ENCODE results near the gene C1QTNF12.

The C1QTNF12 gene

DNA sequence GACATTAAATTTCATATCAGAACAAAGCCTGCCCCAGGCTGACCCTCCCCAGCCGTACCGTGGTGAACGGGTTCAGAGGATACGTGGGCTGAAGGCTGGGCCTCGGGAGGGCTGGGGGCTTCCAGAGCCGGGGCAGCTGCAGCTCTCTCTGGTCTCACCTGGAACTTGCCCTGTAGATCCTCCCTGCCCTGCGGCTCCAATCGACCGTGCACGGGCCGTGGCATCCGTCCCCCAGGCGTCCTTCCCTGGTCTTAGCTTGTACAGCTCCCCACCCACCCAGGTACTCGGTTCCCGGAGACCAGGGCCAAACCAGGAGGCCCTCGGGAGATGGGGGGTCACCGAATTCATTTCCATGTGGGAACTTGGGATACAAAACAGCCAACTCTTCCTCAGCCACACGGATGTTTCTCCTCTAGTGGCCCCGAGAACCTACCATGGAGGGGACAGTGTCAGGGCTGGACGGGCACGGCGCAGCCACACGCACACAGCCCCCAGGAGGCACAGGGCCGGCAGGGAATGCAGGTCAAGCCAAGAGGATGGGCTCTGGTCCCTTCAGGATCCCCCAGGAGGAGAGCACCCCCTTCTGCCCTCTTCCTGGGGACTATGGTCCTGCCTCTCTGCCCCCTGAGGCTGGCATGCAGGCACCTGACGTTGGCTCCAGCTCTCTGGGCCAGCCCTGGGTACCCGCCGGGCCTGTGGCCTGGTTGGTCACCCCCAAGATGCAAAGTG is 11.3 kb downstream of the C1QTNF12 start:
- intact Hi-C loops (cut with DNase I) = no loop called here
- no peak for DNase-seq

DNA sequence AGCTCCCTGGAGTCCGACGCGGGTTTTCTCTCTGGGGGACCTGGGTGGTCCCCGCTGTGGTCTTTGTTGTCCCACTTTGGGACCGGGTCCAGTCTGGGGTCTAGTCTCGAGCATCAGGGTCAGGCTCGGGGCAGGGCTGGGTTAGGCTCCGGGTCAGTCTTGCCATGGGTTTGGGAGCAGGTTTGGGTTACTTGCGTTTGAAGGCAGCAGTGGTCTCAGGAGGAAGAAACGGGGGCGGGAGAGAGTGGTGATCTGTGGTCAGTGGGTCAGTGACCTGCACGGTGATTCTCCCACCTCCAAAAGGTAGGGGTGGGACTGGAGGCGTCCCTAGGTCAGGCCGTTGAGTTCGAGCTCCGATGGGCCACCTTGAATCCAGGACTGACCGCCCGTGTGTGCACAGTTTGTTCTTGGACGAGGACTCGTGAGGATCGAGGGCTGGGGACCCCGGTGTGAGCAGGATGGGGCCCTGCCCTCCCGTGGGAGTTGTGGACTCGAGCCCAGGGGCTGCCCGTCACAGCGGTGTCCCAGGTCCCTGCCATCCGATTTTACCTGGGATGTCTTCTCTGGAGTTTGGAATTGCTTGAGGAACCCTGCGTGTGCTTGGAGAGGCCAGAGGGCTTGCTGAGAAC is 12.2 kb downstream of the C1QTNF12 start:
- intact Hi-C loops (cut with DNase I) = loop anchor here (5.0 kb wide), 2 partner anchors 38 to 117 kb away; partner anchors contain the start of genes C1orf159 and UBE2J2
- DNase-seq = no peak

DNA sequence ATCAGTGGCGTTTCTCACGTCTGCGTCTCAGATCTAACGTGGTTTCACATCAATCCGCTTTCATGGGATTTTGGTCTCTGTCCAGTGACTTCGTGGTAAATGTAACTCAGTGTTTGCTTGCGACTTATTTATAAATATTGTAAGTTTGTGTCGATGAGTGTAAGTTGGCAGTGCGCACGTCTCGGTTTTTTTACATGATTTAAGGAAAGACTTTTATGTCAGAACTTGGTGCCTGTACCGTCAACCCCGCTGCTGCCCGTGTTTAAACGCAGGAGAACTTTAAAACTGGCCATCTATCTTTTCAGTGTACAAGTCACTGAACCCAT is 13.0 kb downstream of the C1QTNF12 start:
- DNase-seq = no peak
- intact Hi-C loops (cut with DNase I) = loop anchor here (5.0 kb wide), 2 partner anchors 39 to 116 kb away; partner anchors contain the start of genes C1orf159 and UBE2J2

DNA sequence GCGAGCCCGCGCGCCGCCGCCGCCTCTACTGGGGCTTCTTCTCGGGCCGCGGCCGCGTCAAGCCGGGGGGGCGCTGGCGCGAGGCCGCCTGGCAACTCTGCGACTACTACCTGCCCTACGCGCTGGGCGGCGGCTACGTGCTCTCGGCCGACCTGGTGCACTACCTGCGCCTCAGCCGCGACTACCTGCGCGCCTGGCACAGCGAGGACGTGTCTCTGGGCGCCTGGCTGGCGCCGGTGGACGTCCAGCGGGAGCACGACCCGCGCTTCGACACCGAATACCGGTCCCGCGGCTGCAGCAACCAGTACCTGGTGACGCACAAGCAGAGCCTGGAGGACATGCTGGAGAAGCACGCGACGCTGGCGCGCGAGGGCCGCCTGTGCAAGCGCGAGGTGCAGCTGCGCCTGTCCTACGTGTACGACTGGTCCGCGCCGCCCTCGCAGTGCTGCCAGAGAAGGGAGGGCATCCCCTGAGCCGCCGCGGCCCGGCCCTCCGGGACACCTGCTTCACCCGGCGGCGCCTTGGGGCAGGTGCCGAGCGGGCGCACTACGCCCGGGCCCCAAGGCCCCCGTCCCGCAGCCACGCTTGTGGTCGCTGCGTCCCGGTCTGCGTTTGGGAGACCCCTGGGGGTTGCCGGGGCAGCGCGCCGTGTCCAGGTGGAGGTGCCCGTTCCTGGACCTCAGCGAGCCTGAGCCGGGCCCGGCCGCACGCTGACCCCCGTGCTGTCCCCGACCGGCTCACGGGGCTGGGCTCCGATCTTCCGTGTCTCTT is 13.5 kb downstream of the C1QTNF12 start:
- intact Hi-C loops (cut with DNase I) = loop anchor here (5.0 kb wide), 2 partner anchors 39 to 116 kb away; partner anchors contain the start of genes C1orf159 and UBE2J2
- DNase-seq = peak in 1 of 42 donors; percentile 35

DNA sequence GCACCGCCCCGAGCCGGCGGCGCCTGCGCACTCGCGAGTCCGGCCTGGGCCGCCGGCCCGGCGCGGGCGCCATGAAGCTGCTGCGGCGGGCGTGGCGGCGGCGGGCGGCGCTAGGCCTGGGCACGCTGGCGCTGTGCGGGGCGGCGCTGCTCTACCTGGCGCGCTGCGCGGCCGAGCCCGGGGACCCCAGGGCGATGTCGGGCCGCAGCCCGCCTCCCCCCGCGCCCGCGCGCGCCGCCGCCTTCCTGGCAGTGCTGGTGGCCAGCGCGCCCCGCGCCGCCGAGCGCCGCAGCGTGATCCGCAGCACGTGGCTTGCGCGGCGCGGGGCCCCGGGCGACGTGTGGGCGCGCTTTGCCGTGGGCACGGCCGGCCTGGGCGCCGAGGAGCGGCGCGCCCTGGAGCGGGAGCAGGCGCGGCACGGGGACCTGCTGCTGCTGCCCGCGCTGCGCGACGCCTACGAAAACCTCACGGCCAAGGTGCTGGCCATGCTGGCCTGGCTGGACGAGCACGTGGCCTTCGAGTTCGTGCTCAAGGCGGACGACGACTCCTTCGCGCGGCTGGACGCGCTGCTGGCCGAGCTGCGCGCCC is 14.2 kb downstream of the C1QTNF12 start, which contains the start of gene B3GALT6:
B3GALT6 (plus strand) TSS at position 30 of the 588 bp plus-strand sequence; CDS start at position 72, 42 bp downstream.
- intact Hi-C loops (cut with DNase I) = loop anchor here (5.0 kb wide), 2 partner anchors 40 to 115 kb away; partner anchors contain the start of genes C1orf159 and UBE2J2
- DNase-seq = peak in 10 of 42 donors; percentile 29 to 67 (median 52)

- peak; percentile 88 to 99 (median 97) for DNase-seq
- intact Hi-C loops (cut with DNase I) = loop anchor here (5.0 kb wide), 2 partner anchors 41 to 114 kb away; partner anchors contain the start of genes C1orf159 and UBE2J2
These were observed 14.9 kb downstream of the C1QTNF12 start, which contains the start of gene SDF4 for GRCh38 chr1:1231400-1232207. TSS of gene SDF4 (minus strand) at chr1:1232001. CDS start at chr1:1228772, 3,229 bp downstream.

DNA sequence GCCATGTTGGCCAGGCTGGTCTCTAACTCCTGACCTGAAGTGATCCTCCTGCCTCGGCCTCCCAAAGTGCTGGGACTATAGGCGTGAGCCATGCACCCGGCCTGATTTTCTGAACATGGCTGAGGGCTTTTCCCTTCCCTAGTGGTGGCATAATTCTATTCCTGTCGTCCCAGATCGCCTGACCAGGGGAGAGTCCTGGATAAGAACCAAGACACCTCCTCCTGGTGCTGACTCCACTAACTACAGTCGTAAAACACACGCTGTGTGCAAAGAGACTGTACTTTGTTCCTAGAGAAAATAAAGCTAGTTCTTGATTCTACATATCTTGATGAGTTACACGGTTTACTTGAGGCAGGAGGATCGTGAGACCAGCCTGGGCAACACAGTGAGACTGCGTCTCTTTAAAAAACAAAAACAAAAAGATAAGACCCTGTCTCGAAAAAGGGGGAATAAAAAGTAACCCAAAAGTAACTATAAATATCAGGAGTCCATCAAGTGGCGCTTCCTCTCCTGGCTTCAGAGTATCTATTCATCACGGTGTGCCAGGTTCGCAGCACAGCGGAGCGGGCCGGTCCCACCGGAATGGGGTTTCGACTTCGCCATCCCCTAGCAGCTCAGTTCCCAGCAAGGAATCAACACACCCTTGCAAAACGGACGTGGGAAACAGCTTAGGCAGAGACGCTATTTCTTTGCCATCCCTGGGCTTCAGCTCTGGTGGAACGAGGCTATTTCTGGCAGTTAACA is 15.7 kb downstream of the C1QTNF12 start:
- DNase-seq = peak in 2 of 42 donors; percentile 8 to 15
- intact Hi-C loops (cut with DNase I) = loop anchor here (5.0 kb wide), 2 partner anchors 41 to 114 kb away; partner anchors contain the start of genes C1orf159 and UBE2J2

GRCh38 chr1:1229770-1230169 is 16.8 kb downstream of the C1QTNF12 start:
- no peak for DNase-seq
- intact Hi-C loops (cut with DNase I) = loop anchor here (5.0 kb wide), 2 partner anchors 43 to 112 kb away; partner anchors contain the start of genes C1orf159 and UBE2J2

DNA sequence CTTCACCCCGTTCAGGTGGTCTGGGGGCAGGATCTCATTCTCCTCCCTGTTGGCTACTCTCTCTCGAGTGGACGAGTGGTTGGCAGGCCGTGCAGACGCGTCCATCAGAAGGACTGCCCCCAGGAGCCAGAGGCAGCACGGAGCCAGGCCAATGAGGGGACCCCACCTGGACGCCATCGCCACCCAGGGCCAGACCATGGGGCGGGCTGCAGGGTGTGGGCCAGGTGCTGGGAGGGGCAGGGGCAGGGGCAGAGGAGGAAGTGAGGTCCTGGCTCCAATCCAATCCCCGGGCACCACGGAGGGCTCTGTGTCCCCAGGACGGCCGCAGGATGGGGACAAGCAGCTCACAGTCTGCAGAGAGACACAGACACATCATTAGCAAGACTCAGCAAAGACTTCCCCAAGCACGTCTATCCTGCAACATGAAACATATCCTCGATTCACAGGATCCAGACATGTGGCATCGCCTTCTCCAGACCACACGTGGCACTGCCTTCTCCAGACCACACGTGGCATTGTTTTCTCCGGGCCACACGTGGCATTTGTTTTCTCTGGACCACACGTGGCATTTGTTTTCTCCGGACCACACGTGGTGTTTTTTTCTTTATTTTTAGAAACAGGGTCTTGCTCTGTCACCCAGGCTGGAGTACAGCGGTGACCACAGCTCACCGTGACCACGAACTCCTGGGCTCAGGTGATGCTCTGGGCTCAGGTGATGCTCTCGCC is 17.8 kb downstream of the C1QTNF12 start:
- intact Hi-C loops (cut with DNase I) = no loop called here
- no peak for DNase-seq

GRCh38 chr1:1228187-1228586 is 18.3 kb downstream of the C1QTNF12 start:
- DNase-seq = no peak
- intact Hi-C loops (cut with DNase I) = no loop called here

- intact Hi-C loops (cut with DNase I) = no loop called here
- no peak for DNase-seq
These were observed 19.1 kb downstream of the C1QTNF12 start for GRCh38 chr1:1227386-1227785.

DNA sequence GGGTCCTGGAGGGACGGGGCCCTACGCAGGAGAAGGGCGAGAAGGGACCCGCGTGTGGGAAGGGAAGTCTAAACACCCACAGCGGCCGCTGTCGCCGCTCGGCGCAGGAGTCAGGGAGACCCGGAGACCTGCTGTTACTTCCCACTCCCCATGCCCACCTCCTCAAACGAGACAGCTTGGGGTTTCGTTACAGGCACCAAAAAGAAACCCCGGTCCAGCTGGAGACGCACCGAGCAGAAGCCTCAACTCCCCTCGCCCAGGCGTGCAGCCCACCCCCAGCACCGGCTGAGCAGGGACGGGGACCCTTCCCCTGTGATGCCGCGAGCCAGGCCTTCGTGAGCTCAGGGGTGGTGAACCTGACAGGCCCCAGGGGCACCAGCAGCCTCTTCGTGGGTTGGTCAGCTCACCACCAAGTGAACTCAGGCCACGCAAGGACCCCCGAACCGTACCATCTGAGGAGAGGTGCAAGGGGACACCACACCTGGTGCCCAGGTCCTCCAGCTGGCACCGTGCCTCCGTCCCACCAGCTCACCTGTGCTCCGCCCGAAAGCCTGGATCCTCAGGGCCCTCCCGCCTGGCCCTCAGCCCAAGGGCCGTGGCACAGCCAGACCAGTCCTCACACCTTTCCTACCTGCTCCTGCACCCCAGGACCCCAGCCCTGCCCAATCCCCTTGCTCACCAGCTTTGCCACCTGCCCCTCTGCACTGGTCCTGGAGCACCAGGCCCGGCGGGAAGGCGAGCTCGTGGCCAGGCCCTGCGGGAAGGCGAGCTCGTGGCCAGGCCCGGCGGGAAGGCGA is 19.8 kb downstream of the C1QTNF12 start:
- intact Hi-C loops (cut with DNase I) = no loop called here
- DNase-seq = no peak

- DNase-seq = no peak
- intact Hi-C loops (cut with DNase I) = no loop called here
These were observed 20.6 kb downstream of the C1QTNF12 start for GRCh38 chr1:1225913-1226312.

- intact Hi-C loops (cut with DNase I) = no loop called here
These were observed 21.2 kb downstream of the C1QTNF12 start for GRCh38 chr1:1225238-1225845.

DNA sequence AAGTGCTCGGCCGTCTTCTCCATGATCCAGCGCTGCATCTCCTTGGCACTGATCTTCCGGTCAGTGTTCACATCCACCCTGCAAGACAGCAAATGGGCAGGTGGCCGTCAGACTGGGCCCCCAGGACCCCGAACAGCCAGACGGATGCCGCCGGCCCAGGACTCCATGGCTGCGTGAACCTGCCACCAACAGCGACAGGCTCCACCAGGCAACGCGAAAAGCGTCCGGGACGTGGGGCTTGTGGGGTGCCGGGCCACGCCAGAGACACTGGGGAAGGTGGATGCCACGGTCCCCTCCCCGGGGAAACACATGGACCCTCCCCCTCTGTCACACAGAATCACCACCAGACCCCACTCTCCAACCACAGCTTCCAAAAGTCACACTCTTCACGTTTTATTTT is 22.6 kb downstream of the C1QTNF12 start:
- no peak for DNase-seq
- intact Hi-C loops (cut with DNase I) = no loop called here

More at GRCh38 chr1:1225238-1225845, 21.2 kb downstream of the C1QTNF12 start:
- no peak for DNase-seq
